HEK293 (cell line): ENCODE results near the gene SPATA21.
"Not testable (repeated sequence)": the region's sequence is repeated elsewhere in the genome, so short reads cannot be mapped to it uniquely, and the experiment has no call there.

ENCODE experiments used
- CTCF ChIA-PET: fragments of 350-600 bp; formaldehyde crosslinking; extraction: SDS; loops from one replicate; lab custom pipeline; 2021; ENCODE audit warnings: antibody characterized with exemption; lab: Yijun Ruan, JAX
- POLR2A ChIA-PET: fragments of 300-600 bp; formaldehyde crosslinking; extraction: SDS; loops from one replicate; lab custom pipeline; 2020; ENCODE audit warnings: antibody characterized with exemption, inconsistent platforms; lab: Yijun Ruan, JAX
- H3K27ac ChIP-seq: fragments of 200-500 bp; sonication (Bioruptor generic); 2 replicates; pipeline ENCODE4 v1.5.1; 2014; ENCODE audit warnings: low read depth, low read length, control low read depth, inconsistent platforms; ENCODE audit errors: extremely low read depth
- H3K36me3 ChIP-seq, 2 experiments: fragments of 200-500 bp in 1 of 2; sonication (Bioruptor generic) in 1 of 2; 1 replicate in 1 of 2; 2 replicates in 1 of 2; pipeline ENCODE4 v1.5.1; 2014 to 2017; ENCODE audit warnings: inconsistent platforms in 2 of 2, low read length in 2 of 2; ENCODE audit not compliant: control insufficient read depth in 2 of 2, insufficient read depth in 1 of 2
- H3K4me1 ChIP-seq: fragments of 200-500 bp; sonication (Bioruptor generic); 2 replicates; pipeline ENCODE4 v1.5.1; 2014; ENCODE audit warnings: mild to moderate bottlenecking, low read length, inconsistent platforms; ENCODE audit not compliant: control insufficient read depth, insufficient read depth
- H3K4me3 ChIP-seq: 2 replicates; pipeline ENCODE4 v1.5.1; 2011; ENCODE audit warnings: low read depth, mild to moderate bottlenecking, control low read depth, low read length, moderate library complexity
- H3K9me3 ChIP-seq: fragments of 200-500 bp; sonication (Bioruptor generic); 2 replicates; pipeline ENCODE4 v1.5.1; 2014; ENCODE audit warnings: low read depth, low read length, inconsistent platforms; ENCODE audit not compliant: control insufficient read depth, insufficient read depth
- EGR2 ChIP-seq: fragments of 450-650 bp; formaldehyde crosslinking; IDR thresholded peaks from 2 replicates; pipeline ENCODE4 v1.5.1; 2016; ENCODE audit warnings: low read depth, missing biosample characterization, missing genetic modification characterization
- KLF16 ChIP-seq: fragments of 450-650 bp; formaldehyde crosslinking; IDR thresholded peaks from 2 replicates; pipeline ENCODE4 v1.5.1; 2017; ENCODE audit warnings: missing biosample characterization, missing genetic modification characterization
- WT1 ChIP-seq: fragments of 450-650 bp; formaldehyde crosslinking; IDR thresholded peaks from 2 replicates; pipeline ENCODE4 v1.5.1; 2016; ENCODE audit warnings: missing biosample characterization, missing genetic modification characterization
- ZNF10 ChIP-seq: fragments of 450-650 bp; formaldehyde crosslinking; IDR thresholded peaks from 2 replicates; pipeline ENCODE4 v1.5.1; 2017; ENCODE audit warnings: missing biosample characterization, missing genetic modification characterization
- ZNF132 ChIP-seq: fragments of 450-650 bp; formaldehyde crosslinking; IDR thresholded peaks from 2 replicates; pipeline ENCODE4 v1.5.1; 2017; ENCODE audit warnings: missing biosample characterization, missing genetic modification characterization, borderline replicate concordance
- ZNF169 ChIP-seq: fragments of 450-650 bp; formaldehyde crosslinking; IDR thresholded peaks from 2 replicates; pipeline ENCODE4 v1.5.1; 2016; ENCODE audit warnings: missing biosample characterization, missing genetic modification characterization
- ZNF223 ChIP-seq: fragments of 450-650 bp; formaldehyde crosslinking; IDR thresholded peaks from 2 replicates; pipeline ENCODE4 v1.5.1; 2016; ENCODE audit warnings: missing biosample characterization, missing genetic modification characterization
- ZNF350 ChIP-seq: fragments of 450-650 bp; formaldehyde crosslinking; IDR thresholded peaks from 2 replicates; pipeline ENCODE4 v1.5.0; 2017; ENCODE audit warnings: missing biosample characterization, mild to moderate bottlenecking, missing genetic modification characterization
- ZNF529 ChIP-seq: fragments of 450-650 bp; formaldehyde crosslinking; IDR thresholded peaks from 2 replicates; pipeline ENCODE4 v1.5.1; 2017; ENCODE audit warnings: missing genetic modification characterization, missing biosample characterization; ENCODE audit not compliant: insufficient replicate concordance
- ZNF664 ChIP-seq: fragments of 450-650 bp; formaldehyde crosslinking; IDR thresholded peaks from 2 replicates; pipeline ENCODE4 v1.5.1; 2016; ENCODE audit warnings: missing biosample characterization, missing genetic modification characterization
- ZNF670 ChIP-seq: fragments of 450-650 bp; formaldehyde crosslinking; IDR thresholded peaks from 2 replicates; pipeline ENCODE4 v1.5.1; 2016; ENCODE audit warnings: missing biosample characterization, missing genetic modification characterization, low read depth
- ZNF76 ChIP-seq: fragments of 450-650 bp; formaldehyde crosslinking; IDR thresholded peaks from 2 replicates; pipeline ENCODE4; 2016; ENCODE audit warnings: low read depth, missing biosample characterization, missing genetic modification characterization, borderline replicate concordance
- ZSCAN16 ChIP-seq: fragments of 450-650 bp; formaldehyde crosslinking; IDR thresholded peaks from 2 replicates; pipeline ENCODE4 v1.5.1; 2016; ENCODE audit warnings: missing biosample characterization, missing genetic modification characterization
- TF ChIP-seq, protein P1 (sequence below): fragments of 450-650 bp; formaldehyde crosslinking; conservative IDR thresholded peaks from 2 replicates; pipeline ENCODE4 v1.5.1; 2016; ENCODE audit warnings: low read depth, missing biosample characterization, missing genetic modification characterization
- TF ChIP-seq, protein P2 (sequence below): fragments of 450-650 bp; formaldehyde crosslinking; IDR thresholded peaks from 2 replicates; pipeline ENCODE4 v1.5.1; 2016; ENCODE audit warnings: missing biosample characterization, missing genetic modification characterization
- TF ChIP-seq, protein P3 (sequence below): fragments of 450-650 bp; formaldehyde crosslinking; IDR thresholded peaks from 2 replicates; pipeline ENCODE4 v1.5.1; 2016; ENCODE audit warnings: missing biosample characterization, missing genetic modification characterization

The SPATA21 gene

DNA sequence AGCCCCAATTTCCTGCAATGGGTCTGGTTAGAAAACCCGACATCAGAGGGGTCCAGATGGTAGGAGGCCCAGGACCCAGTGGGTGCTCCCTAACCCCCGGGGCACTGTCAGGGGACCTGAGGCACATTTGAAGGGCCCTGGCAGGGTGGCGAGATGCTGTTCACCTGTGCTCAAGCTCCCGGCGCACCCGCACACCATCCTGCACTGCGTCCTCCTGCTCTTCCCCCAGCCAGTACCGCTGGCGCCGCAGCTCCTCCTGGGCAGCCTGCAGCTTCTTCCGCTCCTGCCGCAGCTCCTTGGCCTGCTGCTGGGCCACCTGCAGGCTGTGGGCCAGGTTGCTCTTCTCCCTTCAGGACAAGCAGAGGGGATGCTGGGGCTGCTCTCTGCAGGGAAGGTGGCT is 40.9 kb upstream of the SPATA21 start:
- no peak for TF ChIP-seq ZNF664 (tag by site-specific recombination)
- TF ChIP-seq ZNF223 (tag by site-specific recombination), result no peak
- TF ChIP-seq, protein P1, sequence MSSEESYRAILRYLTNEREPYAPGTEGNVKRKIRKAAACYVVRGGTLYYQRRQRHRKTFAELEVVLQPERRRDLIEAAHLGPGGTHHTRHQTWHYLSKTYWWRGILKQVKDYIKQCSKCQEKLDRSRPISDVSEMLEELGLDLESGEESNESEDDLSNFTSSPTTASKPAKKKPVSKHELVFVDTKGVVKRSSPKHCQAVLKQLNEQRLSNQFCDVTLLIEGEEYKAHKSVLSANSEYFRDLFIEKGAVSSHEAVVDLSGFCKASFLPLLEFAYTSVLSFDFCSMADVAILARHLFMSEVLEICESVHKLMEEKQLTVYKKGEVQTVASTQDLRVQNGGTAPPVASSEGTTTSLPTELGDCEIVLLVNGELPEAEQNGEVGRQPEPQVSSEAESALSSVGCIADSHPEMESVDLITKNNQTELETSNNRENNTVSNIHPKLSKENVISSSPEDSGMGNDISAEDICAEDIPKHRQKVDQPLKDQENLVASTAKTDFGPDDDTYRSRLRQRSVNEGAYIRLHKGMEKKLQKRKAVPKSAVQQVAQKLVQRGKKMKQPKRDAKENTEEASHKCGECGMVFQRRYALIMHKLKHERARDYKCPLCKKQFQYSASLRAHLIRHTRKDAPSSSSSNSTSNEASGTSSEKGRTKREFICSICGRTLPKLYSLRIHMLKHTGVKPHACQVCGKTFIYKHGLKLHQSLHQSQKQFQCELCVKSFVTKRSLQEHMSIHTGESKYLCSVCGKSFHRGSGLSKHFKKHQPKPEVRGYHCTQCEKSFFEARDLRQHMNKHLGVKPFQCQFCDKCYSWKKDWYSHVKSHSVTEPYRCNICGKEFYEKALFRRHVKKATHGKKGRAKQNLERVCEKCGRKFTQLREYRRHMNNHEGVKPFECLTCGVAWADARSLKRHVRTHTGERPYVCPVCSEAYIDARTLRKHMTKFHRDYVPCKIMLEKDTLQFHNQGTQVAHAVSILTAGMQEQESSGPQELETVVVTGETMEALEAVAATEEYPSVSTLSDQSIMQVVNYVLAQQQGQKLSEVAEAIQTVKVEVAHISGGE (tag by site-specific recombination), result no peak
- no peak for TF ChIP-seq KLF16 (tag by site-specific recombination)
- TF ChIP-seq ZNF132, result no peak
- TF ChIP-seq ZNF670 (tag by site-specific recombination), result no peak
- TF ChIP-seq, protein P2, sequence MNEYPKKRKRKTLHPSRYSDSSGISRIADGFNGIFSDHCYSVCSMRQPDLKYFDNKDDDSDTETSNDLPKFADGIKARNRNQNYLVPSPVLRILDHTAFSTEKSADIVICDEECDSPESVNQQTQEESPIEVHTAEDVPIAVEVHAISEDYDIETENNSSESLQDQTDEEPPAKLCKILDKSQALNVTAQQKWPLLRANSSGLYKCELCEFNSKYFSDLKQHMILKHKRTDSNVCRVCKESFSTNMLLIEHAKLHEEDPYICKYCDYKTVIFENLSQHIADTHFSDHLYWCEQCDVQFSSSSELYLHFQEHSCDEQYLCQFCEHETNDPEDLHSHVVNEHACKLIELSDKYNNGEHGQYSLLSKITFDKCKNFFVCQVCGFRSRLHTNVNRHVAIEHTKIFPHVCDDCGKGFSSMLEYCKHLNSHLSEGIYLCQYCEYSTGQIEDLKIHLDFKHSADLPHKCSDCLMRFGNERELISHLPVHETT (tag by site-specific recombination), result no peak
- TF ChIP-seq, protein P3, sequence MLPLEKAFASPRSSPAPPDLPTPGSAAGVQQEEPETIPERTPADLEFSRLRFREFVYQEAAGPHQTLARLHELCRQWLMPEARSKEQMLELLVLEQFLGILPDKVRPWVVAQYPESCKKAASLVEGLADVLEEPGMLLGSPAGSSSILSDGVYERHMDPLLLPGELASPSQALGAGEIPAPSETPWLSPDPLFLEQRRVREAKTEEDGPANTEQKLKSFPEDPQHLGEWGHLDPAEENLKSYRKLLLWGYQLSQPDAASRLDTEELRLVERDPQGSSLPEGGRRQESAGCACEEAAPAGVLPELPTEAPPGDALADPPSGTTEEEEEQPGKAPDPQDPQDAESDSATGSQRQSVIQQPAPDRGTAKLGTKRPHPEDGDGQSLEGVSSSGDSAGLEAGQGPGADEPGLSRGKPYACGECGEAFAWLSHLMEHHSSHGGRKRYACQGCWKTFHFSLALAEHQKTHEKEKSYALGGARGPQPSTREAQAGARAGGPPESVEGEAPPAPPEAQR (tag by site-specific recombination), result no peak
- no peak for TF ChIP-seq WT1 (tag by site-specific recombination)
- TF ChIP-seq ZNF10 (tag by site-specific recombination), result no peak
- TF ChIP-seq ZNF350 (tag by site-specific recombination), result no peak
- no peak for TF ChIP-seq ZNF529 (tag by site-specific recombination)
- no peak for TF ChIP-seq ZSCAN16 (tag by site-specific recombination)
- TF ChIP-seq ZNF76 (tag by site-specific recombination), result no peak
- TF ChIP-seq ZNF169 (tag by site-specific recombination), result no peak
- ChIA-PET POLR2A (interaction anchor here (0.7 kb wide), 1 partner anchor 36 kb away, joined by 3 read pairs; the partner anchor contains the start of gene RNU1-1), CTCF (interaction anchor here (0.6 kb wide), 1 partner anchor 39 kb away, joined by 4 read pairs; no protein-coding TSS in a partner anchor)
- Histone ChIP-seq H3K27ac (no peak overlapping the region), H3K4me1 (no peaks in the 10 kb centered on the region), H3K4me3 (no peak overlapping the region), H3K36me3 (peaks cover 17 to 86% of the 10 kb centered on the region in 2 experiments; a peak in 2 of 3 replicates), H3K9me3 (no peaks in the 10 kb centered on the region)

DNA sequence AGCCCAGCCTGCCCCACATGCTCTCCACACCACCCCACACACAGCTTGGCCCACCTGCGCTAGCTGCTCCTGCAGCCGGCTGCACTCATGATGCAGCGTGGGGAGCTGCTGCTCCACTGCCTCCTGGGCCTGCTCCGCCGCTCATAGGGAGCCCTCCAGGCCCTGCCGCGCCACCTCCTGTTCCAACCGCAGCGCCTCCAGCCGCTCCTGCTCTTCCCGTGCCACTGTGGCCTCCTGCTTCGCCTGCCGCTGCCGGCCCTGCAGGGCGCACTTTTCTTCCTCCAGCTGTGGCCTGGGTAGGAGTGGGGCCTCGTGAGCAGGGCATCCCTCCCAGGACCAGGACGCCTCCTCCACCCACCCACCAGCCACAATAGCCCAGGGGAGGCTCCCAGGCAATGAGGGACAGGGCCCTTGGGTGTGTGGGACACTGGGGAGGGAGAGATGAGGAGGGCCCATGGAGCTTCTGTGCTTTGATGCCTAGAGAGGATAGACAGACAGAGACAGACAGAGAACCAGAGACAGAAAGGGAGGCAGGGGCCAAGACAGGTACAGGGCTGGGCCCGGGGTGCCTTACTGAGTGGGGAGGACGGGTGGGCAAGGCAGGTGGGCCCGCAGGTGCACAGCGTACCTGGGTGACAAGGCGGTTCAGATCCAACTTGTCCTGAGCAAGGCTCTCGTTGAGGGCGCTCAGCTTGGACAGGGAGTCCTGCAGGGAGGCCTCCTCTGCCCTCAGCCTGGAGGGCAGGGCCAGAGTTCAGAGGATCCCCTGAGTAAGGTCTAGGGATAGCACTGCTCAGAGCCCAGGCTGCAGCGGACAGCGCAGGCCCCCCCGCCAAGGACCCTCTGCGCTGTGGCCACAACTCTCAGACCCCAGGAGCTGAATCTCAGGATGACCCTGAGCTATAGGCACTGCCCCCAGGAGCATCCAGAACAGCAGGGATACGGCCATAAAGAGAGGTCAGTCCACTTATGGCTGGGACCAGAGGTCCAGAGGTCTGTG is 38.8 kb upstream of the SPATA21 start:
- H3K4me1 ChIP-seq, H3K4me3 ChIP-seq, POLR2A ChIA-PET, H3K9me3 ChIP-seq, H3K27ac ChIP-seq: not testable (repeated sequence)
- peak; percentile 20; the same call in 1 of the 2 replicates for TF ChIP-seq EGR2 (tag by site-specific recombination)
- H3K36me3 ChIP-seq, result peaks cover 16 to 84% of the 10 kb centered on the region in 2 experiments; a peak in 2 of 3 replicates
- CTCF ChIA-PET, result interaction anchor here (0.6 to 0.7 kb wide), 3 partner anchors 12 to 231 kb away, joined by 3 read pairs; no protein-coding TSS in a partner anchor
